DMS53 treated with DMSO at 0.1 percent for 48 hours (cell line): Measurements from ENCODE around the gene NDRG4.

Source experiments
- DNase-seq: peaks from one replicate; lab custom pipeline; 2025; ENCODE audit not compliant: unreplicated experiment; lab: John Stamatoyannopoulos, UW

The NDRG4 gene, protein sequence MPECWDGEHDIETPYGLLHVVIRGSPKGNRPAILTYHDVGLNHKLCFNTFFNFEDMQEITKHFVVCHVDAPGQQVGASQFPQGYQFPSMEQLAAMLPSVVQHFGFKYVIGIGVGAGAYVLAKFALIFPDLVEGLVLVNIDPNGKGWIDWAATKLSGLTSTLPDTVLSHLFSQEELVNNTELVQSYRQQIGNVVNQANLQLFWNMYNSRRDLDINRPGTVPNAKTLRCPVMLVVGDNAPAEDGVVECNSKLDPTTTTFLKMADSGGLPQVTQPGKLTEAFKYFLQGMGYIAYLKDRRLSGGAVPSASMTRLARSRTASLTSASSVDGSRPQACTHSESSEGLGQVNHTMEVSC

DNA sequence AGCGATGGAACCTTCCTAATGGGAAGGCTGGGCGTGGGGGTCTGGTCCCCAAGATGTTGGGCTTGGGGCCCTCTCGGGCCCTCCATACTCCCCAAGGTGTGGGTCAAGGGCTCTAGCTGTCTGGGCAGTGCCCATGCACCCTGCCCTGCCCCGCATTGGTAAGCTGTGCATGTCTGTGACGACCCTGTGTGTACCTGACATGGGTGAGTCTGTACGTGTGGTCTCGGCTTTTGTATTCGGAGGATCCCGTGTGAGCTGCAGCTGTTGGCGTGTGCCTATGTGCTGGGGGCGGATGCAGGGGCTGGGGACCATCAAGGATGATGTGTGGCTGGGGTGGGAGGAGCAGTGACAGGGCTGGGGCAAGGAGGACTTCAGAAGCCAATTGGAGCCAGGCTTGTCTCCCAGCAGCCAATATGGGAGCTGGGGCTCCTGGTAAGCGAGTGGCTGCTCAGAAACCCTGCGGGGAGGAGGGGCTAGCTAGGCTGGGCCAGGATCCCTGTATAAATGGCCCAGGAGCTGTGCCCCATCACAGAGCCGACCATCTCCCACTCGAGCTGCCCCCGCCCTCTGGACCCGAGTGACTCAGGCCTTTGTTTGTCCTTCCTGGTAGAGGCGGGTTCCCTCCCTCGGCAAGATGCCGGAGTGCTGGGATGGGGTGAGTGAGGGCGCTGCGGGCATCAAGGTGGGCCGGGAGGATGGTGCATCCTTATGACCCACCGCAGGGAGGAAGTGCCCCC, at the start of gene NDRG4:
TSS of gene NDRG4 (plus strand) at position 529 of the 737 bp plus-strand sequence. CDS start at position 635, 106 bp downstream.
- DNase-seq = peak; percentile 88

DNA sequence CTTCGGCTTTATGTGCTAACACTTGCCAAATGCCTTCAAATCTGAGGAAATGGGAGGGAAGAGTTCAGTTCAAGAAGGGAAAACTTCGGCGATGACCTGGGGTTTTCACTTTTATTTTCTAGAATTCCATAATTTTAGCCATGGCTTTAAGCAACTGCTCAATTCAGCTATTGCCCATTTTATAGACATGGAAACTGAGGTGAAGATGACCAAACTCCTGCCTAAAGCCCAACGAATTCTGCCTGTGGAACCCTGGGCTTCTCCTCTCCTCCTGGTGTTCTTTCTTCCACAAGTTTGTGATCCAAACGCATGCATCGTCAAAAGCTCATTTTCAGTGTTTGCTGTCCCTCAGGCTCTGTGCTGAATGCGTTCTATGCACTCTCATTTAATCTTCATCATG, 49.4 kb upstream of the NDRG4 start:
- no peak for DNase-seq

DNA sequence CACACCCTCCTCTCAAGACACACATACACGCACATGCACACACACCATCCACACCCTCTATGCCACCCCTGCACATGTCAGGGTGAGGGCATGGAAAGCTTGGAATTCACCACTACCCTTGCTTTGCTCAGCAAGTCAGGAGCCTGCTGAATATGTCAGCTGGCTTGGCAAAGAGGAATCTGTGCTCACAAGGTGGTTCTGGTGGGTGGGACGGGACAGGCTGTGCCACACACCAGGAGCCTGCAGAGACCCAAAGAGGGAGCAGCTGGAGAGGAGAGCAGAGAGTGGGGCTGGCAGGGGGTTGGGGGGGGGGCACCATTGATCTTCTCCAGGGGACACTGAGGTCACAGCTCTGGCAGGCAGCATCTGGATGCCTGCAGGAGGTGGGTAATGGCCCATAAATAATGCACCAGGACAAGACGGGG, 48.7 kb upstream of the NDRG4 start:
- no peak for DNase-seq

DNA sequence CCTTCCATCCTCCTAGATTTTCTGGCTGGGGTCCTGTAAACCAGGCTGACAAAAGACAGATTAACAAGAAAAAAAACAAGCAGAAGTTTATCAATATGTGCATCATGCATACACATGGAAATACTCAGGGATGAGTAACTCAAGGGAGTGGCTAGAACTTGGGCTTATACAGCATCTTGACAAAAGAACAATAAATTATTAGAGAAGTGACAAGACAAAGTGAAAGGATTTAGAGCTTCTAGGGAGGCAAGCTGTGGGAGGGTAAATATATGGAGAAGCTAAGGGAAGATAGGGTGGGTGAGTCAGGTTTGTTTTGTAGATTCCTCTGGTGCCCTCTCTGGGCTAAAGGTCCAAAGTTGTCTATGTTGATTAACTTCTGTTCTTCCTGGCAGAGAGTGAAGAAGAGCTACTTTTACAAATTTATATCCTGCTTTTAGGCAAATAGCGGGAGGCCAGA, 48.0 kb upstream of the NDRG4 start:
- no peak for DNase-seq

DNA sequence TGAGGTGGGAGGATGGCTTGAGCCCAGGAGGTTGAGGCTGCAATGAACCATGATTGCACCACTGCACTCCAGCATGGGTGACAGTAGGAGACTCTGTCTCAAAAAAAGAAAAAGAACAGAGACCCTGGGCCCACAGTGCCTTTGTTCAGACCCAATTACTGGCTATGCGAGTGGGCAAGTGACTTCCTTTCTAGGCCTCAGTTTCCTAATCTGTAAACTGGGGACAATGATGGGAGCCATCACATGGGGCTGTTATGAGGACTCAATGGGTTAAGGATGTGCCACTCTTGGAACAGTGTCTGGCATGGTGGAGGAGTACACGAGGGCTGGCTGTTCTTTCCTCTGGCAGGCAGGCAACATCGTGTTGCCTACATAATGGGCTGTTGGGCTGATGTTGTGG, 47.3 kb upstream of the NDRG4 start:
- no peak for DNase-seq

DNA sequence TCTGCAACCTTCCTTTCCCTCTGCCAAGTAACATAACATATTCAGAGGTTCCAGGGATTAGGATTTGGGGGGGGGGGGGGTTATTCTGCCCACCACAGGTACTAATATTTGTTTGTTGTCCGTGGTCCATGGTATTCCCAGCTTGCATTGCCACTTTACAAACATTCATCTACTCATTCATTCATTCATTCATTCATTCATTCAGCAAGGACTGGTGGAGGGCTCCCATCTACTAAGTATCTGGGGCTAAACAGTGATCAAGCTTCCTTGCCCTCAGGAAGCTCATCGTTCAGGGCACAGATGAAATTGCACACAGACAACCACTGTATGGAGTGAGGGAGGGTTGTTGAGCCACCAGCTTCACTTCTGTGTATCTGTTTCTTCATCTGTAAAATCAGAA, 45.8 kb upstream of the NDRG4 start:
- DNase-seq = no peak

DNA sequence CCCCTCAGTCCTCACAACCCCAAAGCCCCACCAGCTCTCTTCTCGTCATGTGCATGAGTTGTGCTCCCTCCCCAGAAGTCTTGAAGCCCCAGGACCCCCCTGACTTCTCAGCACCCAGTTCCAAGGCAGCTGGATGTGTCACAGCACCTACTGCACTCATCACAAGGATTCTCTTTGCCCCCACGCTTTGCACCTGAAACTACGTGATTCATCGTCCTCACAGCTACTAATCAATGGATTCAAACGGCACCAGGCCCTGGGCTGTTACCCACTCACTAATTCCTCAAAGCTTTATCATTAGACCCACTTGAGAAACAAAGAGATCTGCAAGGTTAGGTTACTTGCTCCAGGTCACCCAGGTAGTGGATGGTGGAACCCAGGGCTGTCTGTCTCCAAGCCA, 45.1 kb upstream of the NDRG4 start:
- DNase-seq = no peak

DNA sequence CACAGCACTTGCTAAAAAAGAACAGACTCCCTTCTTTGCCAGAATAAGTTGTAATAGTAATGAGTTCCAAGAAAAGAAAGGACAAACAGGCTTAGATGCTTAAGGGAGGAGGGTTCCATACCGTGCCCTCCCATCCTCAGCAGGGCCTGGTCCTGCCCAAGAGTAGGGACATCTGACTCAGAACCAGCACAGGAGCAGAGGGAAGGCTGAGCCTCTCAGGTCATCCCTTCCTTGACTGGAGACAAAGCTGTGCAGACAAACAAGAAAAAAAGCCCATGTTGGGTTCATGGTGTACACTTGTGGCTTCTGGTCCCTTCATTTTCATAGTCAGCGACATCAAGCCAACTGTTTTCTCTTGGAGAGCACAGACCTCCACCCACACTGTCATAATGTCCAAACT, 44.2 kb upstream of the NDRG4 start:
- no peak for DNase-seq

DNA sequence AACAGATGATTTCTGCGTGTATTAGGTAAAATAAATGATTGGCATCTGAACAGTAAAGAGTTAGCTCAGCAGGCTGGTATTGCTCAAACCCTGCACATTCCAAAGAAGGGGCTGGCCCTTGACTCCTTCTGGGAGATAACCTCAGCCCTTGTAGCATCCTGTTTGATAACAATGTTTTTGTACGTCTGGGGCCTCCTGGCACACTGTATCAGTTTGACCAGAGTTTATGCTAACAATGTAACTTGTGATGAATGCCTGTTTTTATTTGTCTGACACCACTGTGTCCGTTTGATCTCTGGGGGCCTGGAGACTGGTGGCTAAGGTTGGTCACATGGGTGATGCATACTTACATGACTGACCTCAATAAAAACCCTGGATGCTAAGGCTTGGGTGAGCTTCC, 43.8 kb upstream of the NDRG4 start:
- no peak for DNase-seq

DNA sequence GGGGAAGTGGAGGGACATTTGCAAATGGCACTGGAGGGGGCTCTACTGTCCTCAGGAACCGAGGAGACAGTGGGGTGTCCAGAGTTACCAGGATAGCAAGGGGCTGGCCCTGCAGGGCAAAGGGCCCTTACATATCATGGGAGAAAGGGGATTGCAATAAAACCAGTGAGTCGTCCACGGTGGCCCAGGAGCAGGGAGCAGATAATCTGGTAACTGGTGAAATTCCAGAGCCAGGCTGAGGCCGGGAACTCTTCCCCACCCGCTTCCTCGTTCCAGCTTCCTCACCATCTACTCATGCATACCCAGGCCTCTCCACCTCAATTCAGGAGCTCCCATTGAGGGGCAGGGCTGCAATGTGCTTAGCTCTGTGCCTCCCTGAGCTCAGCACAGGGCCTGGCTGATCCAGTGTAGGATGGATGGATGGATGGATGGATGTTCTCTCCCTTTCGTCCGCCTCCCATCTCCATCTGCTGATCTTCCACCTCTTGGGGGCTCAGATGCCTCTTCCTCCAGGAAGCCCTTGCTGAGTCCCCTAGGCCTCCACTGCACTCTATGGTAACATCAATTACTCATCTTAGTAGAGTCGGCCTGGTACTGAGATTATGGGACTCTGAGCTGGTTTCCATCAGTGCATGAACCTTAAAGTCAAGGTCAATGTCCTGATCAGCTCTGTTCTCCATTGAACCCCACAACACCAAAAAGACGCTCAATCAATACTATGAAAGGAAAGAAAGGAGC, 41.2 kb upstream of the NDRG4 start:
- no peak for DNase-seq

DNA sequence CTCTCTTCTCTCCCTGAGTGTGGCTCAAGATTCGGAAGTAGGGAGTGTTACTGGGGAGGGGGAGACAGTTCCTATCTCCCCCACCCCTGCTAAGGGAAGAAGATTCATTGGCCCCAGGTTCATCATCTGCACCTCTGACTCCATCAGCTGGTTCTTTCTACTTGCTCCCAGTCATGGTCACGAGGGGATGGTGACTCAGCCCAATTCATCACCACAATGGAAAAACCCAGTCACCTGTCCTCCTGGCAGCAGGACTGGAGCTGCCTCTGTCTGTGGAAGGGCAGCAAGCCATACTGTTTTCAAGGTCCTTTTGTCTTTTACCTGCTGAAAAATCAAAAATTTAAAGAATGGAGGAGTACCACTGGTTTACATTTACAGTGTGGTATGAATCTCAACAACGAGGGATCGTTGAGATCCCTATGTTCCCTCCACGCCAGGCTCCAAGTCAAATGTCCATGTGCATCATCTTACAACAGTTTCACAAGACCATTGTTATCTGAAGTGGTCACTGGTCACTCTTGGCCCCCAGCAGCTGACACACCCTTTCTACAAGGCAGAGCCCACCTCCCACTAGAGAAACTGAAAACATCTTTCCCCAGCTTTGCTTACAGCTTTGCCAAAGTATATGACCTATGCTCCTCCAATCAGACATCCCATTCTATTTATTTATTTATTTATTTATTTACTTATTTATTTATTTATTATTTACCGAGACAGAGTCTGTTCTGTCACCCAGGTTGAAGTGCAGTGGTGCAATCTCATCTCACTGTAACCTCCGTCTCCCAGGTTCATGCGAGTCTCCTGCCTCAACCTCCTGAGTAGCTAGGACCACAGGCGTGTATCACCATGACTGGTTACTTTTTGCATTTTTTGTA, 40.4 kb upstream of the NDRG4 start:
- DNase-seq = no peak

DNA sequence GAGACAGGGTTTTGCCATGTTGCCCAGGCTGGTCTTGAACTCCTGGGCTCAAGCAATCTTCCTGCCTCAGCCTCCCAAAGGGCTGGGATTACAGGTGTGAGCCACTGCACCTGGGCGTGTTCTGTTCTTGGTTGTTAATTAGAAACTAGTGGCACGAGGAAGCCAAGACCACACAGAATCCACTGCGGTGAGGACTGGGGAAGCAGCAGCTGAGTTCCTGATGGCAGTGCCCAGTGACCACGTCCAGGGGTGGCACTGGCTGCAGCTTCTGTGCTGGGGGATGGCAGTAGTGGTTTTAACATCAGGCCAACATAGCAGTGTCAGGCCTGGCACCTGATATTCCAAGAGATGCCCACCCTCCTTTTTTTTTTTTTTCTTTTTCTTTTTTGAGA, 39.7 kb upstream of the NDRG4 start:
- no peak for DNase-seq

DNA sequence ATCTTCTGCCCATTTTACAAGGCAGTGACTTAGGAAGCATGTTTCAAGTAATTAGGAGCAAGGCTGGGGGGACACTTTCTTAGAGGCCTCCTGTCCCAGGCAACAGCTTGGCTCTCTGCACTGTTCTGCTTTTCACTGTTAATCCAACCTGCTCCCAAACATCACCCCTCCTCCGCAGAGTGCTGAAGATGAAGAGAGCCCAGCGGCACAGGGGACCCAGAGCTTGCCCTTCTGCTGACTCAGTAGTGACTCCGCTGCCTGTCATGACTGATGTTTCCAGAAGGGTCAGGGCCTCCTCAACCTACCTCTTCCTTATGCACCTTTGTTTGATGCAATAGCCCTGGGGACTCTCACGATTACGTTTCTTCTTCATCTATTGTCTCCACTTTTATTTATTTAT, 38.9 kb upstream of the NDRG4 start:
- DNase-seq = no peak

DNA sequence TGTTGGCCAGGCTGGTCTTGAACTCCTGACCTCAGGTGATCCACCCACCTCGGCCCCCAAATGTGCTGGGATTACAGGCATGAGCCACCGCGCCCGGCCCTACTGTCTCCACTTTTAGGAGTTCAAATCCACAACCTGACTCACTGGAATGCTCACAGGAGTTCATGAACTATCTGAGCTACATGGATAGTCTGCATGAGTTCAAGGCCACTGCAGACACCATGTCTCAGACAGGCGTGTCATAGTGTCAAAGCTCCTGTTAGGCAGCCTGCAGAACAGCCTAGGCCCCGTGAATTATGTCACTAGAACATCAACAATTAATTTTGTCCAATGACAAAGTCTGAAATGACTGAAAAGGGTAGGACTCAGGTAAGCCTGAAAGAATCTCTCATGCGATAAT, 38.3 kb upstream of the NDRG4 start:
- no peak for DNase-seq

DNA sequence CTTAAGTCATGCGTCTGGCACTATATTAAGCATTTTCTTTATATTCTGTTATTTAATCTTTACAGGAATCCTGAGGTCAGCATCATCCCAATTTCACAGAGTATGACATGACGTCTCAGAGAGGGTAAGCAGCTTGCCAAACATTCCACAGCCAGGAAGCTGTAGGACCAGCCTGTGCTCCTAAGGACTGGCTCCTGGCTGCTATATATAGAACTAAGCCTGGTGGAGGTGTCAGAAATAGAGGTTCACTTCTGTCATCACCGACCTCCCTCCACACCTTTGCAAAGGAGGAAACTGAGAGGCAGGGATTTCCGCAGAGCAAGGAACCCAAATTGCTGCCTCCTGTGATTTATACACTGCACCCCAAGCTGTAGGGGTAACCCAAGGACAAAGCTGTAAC, 37.9 kb upstream of the NDRG4 start:
- DNase-seq = no peak

DNA sequence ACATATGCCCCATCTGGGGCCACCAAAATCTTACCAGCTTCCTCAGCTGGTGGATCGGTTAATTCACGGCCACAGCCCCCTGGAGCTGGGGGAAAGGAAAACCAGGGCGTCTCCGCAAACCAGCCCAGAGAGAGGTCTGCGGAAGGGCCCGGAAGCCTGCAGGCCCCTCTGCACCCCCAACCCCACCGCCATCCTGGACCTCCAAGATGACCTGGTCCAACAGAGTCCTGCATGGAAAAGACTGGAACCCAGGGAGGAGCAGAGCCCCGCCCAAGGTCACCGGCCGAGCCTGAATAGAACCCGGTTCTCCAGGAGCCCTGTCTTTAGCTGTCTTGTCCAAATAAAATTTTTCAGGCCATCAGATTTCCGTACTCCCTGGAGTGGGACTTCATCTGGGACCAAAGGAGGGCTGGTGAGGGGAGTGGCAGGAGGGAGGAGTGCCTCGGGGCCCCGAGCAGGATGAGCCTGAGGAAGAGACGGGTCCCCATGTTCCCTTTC, 37.4 kb upstream of the NDRG4 start:
- no peak for DNase-seq

DNA sequence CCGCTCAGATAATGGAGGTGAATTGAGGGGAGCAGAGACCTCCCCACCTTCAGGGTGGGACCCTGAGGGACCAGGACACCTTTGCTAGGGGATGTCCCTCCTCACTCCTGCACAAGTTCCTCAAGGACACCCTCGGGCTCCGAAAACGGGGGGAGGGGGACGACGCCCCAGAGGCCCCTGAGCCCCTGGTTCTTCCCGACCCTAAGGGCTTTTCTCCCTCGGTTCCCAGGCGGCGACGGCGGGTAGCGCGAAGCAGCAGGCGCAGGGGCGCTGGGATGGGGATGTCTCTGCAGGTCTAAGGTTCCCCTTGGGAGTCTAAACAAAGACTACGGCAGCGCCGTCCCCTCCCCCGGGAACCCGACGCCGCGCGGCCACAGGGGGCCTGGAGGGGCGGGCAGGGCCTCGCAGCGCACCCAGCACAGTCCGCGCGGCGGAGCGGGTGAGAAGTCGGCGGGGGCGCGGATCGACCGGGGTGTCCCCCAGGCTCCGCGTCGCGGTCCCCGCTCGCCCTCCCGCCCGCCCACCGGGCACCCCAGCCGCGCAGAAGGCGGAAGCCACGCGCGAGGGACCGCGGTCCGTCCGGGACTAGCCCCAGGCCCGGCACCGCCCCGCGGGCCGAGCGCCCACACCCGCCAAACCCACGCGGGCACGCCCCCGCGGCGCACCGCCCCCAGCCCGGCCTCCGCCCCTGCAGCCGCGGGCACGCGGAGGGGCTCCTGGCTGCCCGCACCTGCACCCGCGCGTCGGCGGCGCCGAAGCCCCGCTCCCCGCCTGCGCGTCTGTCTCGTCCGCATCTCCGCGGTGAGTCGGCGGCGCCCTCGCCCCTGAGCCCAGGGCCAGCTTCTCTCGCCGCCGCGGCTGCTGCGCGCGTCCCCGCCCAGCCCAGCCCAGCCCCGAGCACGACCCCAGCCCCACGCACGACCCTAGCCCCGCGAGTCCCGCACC, 36.7 kb upstream of the NDRG4 start:
- no peak for DNase-seq

DNA sequence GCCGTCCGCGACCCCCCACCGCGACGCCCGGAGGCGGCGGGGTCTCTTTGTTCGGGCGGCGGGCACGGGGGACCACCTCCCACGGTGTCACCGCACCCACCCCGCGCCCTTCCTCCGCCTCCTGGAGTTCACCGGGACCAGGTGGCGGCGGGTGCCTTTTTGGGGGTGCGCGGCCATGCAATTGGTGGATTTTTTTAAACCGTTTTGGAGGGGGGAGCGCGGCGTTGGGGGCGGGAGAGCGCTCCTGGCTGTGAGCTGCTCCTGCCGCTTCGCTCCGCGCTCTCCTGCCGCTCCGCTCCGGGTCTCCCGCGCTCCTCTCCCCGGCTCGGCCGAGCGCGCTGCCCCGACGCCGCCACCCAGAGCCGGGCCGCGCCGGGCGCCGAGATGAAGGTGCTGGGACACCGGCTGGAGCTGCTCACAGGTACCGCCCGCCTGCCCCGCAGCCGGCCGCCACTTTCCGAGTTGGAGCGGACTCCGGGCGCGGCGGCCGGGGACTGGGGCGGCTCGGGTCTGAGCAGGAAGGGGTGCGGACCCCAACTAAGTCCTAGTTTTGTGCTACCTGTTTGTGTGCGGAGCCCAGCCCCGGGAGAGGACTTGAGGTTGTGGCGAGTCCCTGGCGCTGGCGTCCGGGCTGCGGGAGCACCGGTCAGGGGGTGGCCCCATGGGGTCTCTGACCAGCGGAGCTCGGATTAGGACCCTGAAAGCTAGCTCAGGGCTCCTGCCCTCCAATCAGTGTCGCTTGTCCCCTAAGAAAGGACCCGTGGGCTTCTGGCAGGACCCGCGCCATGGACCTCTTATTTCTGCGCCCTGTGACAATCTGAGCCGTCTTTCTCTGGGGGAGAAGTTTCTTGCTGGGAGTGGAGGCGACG, 35.7 kb upstream of the NDRG4 start:
- no peak for DNase-seq
